OCI-LY7 (cell line): ENCODE results near the gene IGF2. TPM values are rescaled to one million over a fixed set of nuclear protein-coding genes. Genes with fewer than 3 reads are reported as not detected.

Experiments
- BruUV-seq: library from RNA; stranded (reverse); fragments of 400-500 nt; replicated peaks from 2 replicates; lab custom pipeline; 2021; lab: Mats Ljungman, UMichigan
- CTCF ChIA-PET: fragments of 300-600 bp; sonication (Branson Sonifier 250); formaldehyde crosslinking; loops from one replicate; lab custom pipeline; 2022; ENCODE audit warnings: antibody characterized with exemption; ENCODE audit not compliant: unreplicated experiment; lab: Charles Lee
- POLR2A ChIA-PET: fragments of 300-600 bp; sonication (Branson Sonifier 250); formaldehyde crosslinking; loops from one replicate; lab custom pipeline; 2022; ENCODE audit warnings: antibody characterized with exemption; lab: Charles Lee
- DNase-seq: peaks from one replicate; pipeline ENCODE4 v3.0.0-alpha.2; 2015; ENCODE audit warnings: low spot score
- H2AFZ ChIP-seq: fragments of 200-600 bp; sonication (generic), shearing (Covaris generic); 2 replicates; pipeline ENCODE4 v1.6.1; 2014; ENCODE audit warnings: mild to moderate bottlenecking, antibody characterized with exemption, low read length, moderate library complexity
- H3K27ac ChIP-seq: fragments of 200-600 bp; sonication (generic); 2 replicates; pipeline ENCODE4 v1.5.1; 2014; ENCODE audit warnings: mixed run types, low read depth, mild to moderate bottlenecking, moderate library complexity, low read length, inconsistent platforms; ENCODE audit not compliant: poor library complexity, severe bottlenecking
- H3K36me3 ChIP-seq: fragments of 200-600 bp; sonication (generic); 2 replicates; pipeline ENCODE4 v1.6.1; 2014; ENCODE audit warnings: mild to moderate bottlenecking, antibody characterized with exemption, low read length, moderate library complexity, mixed read lengths; ENCODE audit not compliant: insufficient read depth
- H3K4me1 ChIP-seq: fragments of 200-600 bp; sonication (generic); 2 replicates; pipeline ENCODE4 v1.5.1; 2014; ENCODE audit warnings: mild to moderate bottlenecking, low read length; ENCODE audit not compliant: insufficient read depth, poor library complexity, severe bottlenecking
- H3K4me2 ChIP-seq: fragments of 200-600 bp; sonication (generic); 2 replicates; pipeline ENCODE4 v1.6.1; 2014; ENCODE audit warnings: mild to moderate bottlenecking, low read length
- H3K4me3 ChIP-seq: fragments of 200-600 bp; sonication (generic); 2 replicates; pipeline ENCODE4 v1.5.1; 2014; ENCODE audit warnings: mild to moderate bottlenecking, low read depth, low read length; ENCODE audit not compliant: poor library complexity, severe bottlenecking
- H3K79me2 ChIP-seq: fragments of 200-600 bp; sonication (generic); 2 replicates; pipeline ENCODE4 v1.6.1; 2016; ENCODE audit warnings: low read depth, mild to moderate bottlenecking, low read length, moderate library complexity, mixed read lengths; ENCODE audit not compliant: insufficient read depth
- H3K9me2 ChIP-seq: fragments of 200-600 bp; sonication (generic); 2 replicates; pipeline ENCODE4 v1.6.1; 2016; ENCODE audit warnings: mild to moderate bottlenecking, low read length, mixed read lengths; ENCODE audit not compliant: insufficient read depth
- H3K9me3 ChIP-seq: fragments of 200-600 bp; sonication (generic); 2 replicates; pipeline ENCODE4 v1.6.1; 2014; ENCODE audit warnings: mild to moderate bottlenecking, mixed run types, low read length, mixed read lengths
- H4K20me1 ChIP-seq: fragments of 200-600 bp; sonication (generic); 2 replicates; pipeline ENCODE4 v1.6.1; 2014; ENCODE audit warnings: mild to moderate bottlenecking, antibody characterized with exemption, low read length, moderate library complexity, mixed read lengths; ENCODE audit not compliant: insufficient read depth
- EZH2phosphoT487 ChIP-seq: fragments of 200-600 bp; sonication (generic); IDR thresholded peaks from 2 replicates; pipeline ENCODE4 v1.6.1; 2018; ENCODE audit warnings: low read depth, borderline replicate concordance, mild to moderate bottlenecking, mixed run types, antibody characterized with exemption, low read length, moderate library complexity, mixed read lengths
- intact Hi-C: fragments of 100-400 bp; cut with micrococcal nuclease; formaldehyde crosslinking; loops from one replicate; pipeline ENCODE4 v1.10.0; 2022; ENCODE audit not compliant: unreplicated experiment
- total RNA-seq, 2 experiments: library from RNA; depleted of rRNA in 1 of 2; stranded (reverse); fragments of >200 nt in 1 of 2; shearing (Covaris generic) in 1 of 2; gene quantifications; 2 replicates each; pipeline ENCODE4 v1.2.3, GENCODE V29; 2014 to 2022
- TF ChIP-seq, protein P1 (sequence below): fragments of 200-600 bp; sonication (generic); conservative IDR thresholded peaks from 2 replicates; pipeline ENCODE4 v1.5.1; 2014; ENCODE audit warnings: mild to moderate bottlenecking, antibody characterized with exemption, low read length, moderate library complexity, mixed read lengths

Gene IGF2
- total RNA-seq, 2 experiments from 2014 or later, result not detected

DNA sequence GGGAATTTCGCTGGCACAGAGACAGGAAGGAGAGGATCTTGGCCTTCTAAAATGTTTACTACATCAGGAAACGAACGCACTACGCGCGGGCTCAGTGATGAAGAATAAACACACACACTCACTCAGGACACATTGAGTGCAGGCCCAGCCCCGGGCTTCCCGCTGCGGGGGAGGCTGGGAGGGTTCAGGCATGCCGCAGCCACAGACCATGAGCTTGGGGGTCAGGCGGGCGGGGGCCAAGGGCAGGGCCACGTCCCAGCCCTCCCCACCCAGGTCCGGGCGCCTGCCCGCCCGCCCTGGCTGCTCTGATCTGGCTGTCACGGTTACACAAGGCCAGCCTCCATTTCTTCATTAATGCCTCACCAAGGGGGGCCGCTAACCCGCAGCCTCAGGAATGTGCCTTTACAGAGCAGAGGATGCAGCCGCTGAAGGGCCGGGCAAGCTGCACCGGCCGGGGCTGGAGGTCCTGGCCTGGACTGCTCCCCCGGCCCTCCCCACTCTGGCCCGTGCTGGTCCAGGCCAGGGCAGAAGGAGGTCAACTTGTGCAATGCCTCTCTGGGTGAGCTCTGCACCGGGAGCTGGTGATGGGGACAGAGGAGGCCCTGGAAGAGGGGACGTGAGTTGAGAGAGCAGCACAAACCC is 41.7 kb downstream of the IGF2 start:
- intact Hi-C loops, result no loop called here
- no peak for DNase-seq
- H3K4me1 ChIP-seq, result no peaks in the 10 kb centered on the region
- ChIA-PET CTCF (no interaction called here), POLR2A (no interaction called here)
- H2AFZ ChIP-seq, result no peak overlapping the region
- no TSS peak for BruUV-seq
- H3K9me3 ChIP-seq, result no peaks in the 10 kb centered on the region
- no peak overlapping the region for H3K4me2 ChIP-seq
- H3K27ac ChIP-seq, result no peak overlapping the region
- TF ChIP-seq EZH2phosphoT487, result no peak
- TF ChIP-seq, protein P1, sequence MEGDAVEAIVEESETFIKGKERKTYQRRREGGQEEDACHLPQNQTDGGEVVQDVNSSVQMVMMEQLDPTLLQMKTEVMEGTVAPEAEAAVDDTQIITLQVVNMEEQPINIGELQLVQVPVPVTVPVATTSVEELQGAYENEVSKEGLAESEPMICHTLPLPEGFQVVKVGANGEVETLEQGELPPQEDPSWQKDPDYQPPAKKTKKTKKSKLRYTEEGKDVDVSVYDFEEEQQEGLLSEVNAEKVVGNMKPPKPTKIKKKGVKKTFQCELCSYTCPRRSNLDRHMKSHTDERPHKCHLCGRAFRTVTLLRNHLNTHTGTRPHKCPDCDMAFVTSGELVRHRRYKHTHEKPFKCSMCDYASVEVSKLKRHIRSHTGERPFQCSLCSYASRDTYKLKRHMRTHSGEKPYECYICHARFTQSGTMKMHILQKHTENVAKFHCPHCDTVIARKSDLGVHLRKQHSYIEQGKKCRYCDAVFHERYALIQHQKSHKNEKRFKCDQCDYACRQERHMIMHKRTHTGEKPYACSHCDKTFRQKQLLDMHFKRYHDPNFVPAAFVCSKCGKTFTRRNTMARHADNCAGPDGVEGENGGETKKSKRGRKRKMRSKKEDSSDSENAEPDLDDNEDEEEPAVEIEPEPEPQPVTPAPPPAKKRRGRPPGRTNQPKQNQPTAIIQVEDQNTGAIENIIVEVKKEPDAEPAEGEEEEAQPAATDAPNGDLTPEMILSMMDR, result no peak
- H3K9me2 ChIP-seq, result no peaks in the 10 kb centered on the region
- H3K4me3 ChIP-seq, result no peak overlapping the region
- H3K36me3 ChIP-seq, result no peaks in the 10 kb centered on the region
- no peaks in the 10 kb centered on the region for H3K79me2 ChIP-seq
- H4K20me1 ChIP-seq, result no peaks in the 10 kb centered on the region

DNA sequence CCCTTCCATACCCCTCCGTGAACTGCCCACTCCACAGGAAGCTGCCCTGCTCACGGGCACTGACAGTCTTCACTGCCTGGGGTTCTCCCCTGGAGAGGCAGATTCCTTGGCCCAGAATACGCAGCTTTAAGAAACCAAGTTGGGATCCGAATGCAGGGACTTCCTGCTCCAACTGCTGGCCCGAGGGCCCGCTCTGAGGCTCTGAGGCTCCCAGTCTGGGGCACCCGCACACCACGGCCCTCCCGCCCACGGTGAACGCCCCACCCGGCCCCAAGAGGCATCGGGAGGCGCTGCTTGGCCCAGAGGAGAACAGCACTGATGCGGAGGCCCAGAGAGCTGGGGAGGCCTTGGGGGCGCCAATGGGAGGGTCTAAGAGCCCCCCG is 42.3 kb downstream of the IGF2 start:
- Histone ChIP-seq H3K4me1 (no peaks in the 10 kb centered on the region), H2AFZ (no peak overlapping the region), H3K79me2 (no peaks in the 10 kb centered on the region), H3K27ac (no peak overlapping the region), H4K20me1 (no peaks in the 10 kb centered on the region), H3K9me3 (no peaks in the 10 kb centered on the region), H3K9me2 (no peaks in the 10 kb centered on the region), H3K4me2 (no peak overlapping the region), H3K4me3 (no peak overlapping the region), H3K36me3 (no peaks in the 10 kb centered on the region)
- TF ChIP-seq, protein P1, result no peak
- TF ChIP-seq EZH2phosphoT487, result no peak
- ChIA-PET CTCF (no interaction called here), POLR2A (no interaction called here)
- no TSS peak for BruUV-seq
- intact Hi-C loops, result no loop called here
- DNase-seq, result no peak
